GM19035 (cell line): ENCODE results near the gene PACRG.

ENCODE experiments used
- ATAC-seq: cut with Tn5 transposase; IDR thresholded peaks from one replicate; pipeline ENCODE4 v1.9.1; 2021; ENCODE audit not compliant: unreplicated experiment

The PACRG gene

GRCh38 chr6:162862462-162862861 lies 134.7 kb downstream of the PACRG start:
- no peak for ATAC-seq

- ATAC-seq, result no peak
These were observed 135.2 kb downstream of the PACRG start for GRCh38 chr6:162862941-162863340.

GRCh38 chr6:162863821-162864220 lies 136.0 kb downstream of the PACRG start:
- no peak for ATAC-seq

GRCh38 chr6:162864911-162865310 lies 137.1 kb downstream of the PACRG start:
- no peak for ATAC-seq

GRCh38 chr6:162866656-162867055 lies 138.9 kb downstream of the PACRG start:
- no peak for ATAC-seq

GRCh38 chr6:162868397-162868796 lies 140.6 kb downstream of the PACRG start:
- no peak for ATAC-seq

- no peak for ATAC-seq
These were observed 144.2 kb downstream of the PACRG start for GRCh38 chr6:162871966-162872365.

GRCh38 chr6:162873537-162873936 lies 145.8 kb downstream of the PACRG start:
- ATAC-seq, result no peak

GRCh38 chr6:162875070-162875469 lies 147.3 kb downstream of the PACRG start:
- ATAC-seq, result no peak

GRCh38 chr6:162882801-162883481 lies 155.2 kb downstream of the PACRG start:
- ATAC-seq, result no peak

- no peak for ATAC-seq
These were observed 160.4 kb downstream of the PACRG start for GRCh38 chr6:162887981-162888689.

GRCh38 chr6:162889303-162889702 lies 161.5 kb downstream of the PACRG start:
- ATAC-seq, result no peak

GRCh38 chr6:162898011-162898410 lies 170.2 kb downstream of the PACRG start:
- ATAC-seq, result no peak

- no peak for ATAC-seq
These were observed 171.4 kb downstream of the PACRG start for GRCh38 chr6:162899148-162899547.

GRCh38 chr6:162900503-162900902 lies 172.7 kb downstream of the PACRG start:
- ATAC-seq, result no peak

GRCh38 chr6:162904069-162904663 lies 176.4 kb downstream of the PACRG start:
- no peak for ATAC-seq

- no peak for ATAC-seq
These were observed 178.7 kb downstream of the PACRG start for GRCh38 chr6:162906479-162906878.

- ATAC-seq, result no peak
These were observed 180.2 kb downstream of the PACRG start for GRCh38 chr6:162907876-162908481.

- no peak for ATAC-seq
These were observed 185.4 kb downstream of the PACRG start for GRCh38 chr6:162913206-162913605.

- no peak for ATAC-seq
These were observed 189.7 kb downstream of the PACRG start for GRCh38 chr6:162917506-162917905.

GRCh38 chr6:162921062-162921461 lies 193.3 kb downstream of the PACRG start:
- ATAC-seq, result no peak

GRCh38 chr6:162921510-162922040 lies 193.8 kb downstream of the PACRG start:
- no peak for ATAC-seq
